ENCODE results near the gene CINP.
"Not testable (repeated sequence)": the region's sequence is repeated elsewhere in the genome, so short reads cannot be mapped to it uniquely, and the experiment has no call there.

The CINP gene

GRCh38 chr14:102352213-102352612, 10.5 kb downstream of the CINP start:
- no peak for DNase-seq

- DNase-seq = not testable (repeated sequence)
Observed at GRCh38 chr14:102351593-102351992, 11.1 kb downstream of the CINP start.

GRCh38 chr14:102351023-102351422, 11.7 kb downstream of the CINP start:
- no peak for DNase-seq

- DNase-seq = no peak
Observed at GRCh38 chr14:102348376-102348775, 14.3 kb downstream of the CINP start.

DNA sequence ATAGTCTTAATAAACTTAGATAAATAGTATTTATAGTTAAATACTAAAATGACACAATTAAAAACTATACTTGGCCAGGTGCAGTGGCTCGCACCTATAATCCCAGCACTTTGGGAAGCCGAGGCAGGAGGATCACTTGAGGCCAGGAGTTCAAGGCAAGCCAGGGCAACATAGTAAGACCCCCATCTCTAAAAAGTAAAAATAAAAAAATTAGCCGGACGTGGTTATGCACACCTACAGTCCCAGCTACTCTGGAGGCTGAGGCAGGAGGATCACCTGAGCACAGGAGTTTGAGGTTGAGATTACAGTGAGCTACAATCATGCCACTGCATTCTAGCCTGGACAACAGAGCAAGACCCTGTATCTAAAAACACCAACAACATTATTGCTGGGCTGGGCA, 16.0 kb downstream of the CINP start:
- DNase-seq = no peak

- no peak for DNase-seq
Observed at GRCh38 chr14:102345232-102345631, 17.5 kb downstream of the CINP start.

GRCh38 chr14:102344485-102344884, 18.2 kb downstream of the CINP start:
- DNase-seq = no peak

- no peak for DNase-seq
Observed at GRCh38 chr14:102344084-102344483, 18.6 kb downstream of the CINP start.

DNA sequence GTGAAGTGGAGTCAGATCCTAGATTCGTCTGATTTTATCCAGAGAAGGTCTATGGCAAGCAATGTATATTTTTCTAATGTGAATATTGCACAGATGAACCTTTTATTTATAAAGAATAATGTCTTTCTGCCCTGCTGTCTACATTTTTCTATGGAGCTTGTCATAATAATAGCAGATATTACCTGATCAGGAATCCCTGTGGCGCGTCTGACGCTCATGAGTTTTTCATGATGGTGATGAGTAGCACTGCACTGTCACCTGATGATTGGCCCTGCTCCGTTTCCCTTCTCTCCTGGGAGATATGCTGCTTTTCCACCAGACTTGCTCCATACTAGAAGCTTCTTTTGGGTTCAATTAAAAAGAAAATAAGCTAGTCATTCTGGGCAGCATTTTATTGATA, 20.5 kb downstream of the CINP start:
- no peak for DNase-seq

DNA sequence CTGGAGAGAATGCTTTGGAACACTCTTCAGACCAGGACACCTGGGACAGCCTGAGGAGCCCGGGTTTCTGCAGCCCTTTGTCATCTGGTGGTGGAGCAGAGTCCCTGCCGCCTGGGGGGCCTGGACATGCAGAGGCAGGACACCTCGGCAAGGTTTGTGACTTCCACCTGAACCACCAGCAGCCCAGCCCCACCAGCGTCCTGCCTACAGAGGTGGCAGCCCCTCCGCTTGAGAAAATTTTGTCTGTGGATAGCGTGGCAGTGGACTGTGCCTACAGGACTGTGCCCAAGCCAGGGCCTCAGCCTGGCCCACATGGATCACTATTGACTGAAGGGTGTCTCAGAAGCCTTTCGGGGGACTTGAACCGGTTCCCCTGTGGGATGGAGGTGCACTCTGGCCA, 21.1 kb downstream of the CINP start:
- no peak for DNase-seq

- no peak for DNase-seq
Observed at GRCh38 chr14:102338724-102339123, 24.0 kb downstream of the CINP start.

- no peak for DNase-seq
Observed at GRCh38 chr14:102335163-102335562, 27.5 kb downstream of the CINP start.

DNA sequence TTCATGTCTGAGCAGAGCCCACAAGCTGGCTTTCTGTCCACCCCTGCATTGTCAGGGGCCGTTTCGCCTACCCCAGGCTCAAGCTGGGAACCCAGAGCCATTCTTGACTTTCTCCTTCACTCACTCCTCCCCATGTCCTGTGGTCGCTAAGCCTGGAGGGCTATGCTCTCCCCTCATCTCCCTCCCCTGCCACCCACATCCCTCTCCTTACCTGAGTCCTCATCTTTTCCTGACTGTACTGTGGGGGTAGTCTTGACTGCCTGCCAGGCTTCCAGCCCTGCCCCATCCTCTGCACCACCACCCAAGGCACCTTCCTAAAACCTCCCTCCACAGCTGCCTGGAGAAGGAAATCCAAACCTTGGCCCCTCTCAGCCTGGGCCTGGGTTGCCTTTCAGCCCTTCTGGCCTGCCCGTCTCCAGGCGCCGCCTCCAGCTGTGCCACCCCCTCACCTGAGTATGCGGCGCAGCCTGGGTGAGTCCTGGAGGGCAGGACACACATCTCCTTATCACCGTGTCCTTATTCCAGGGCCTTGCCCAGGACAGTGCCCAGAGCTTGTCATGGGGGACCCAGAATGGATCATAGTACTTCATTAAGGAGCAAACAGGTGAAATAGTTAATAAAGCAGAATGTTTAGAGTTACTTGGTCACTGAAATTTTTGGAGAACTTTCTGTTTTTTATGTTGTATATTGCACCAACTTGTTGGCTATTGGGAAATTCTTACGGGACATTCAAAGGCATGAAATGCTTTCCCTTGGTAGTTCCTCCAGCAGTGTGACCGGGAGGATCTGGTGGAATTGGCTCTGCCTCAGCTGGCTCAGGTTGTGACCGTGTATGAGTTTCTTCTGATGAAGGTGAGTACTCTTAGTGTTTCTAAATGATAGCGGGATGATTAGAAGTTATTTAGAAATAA, 28.6 kb downstream of the CINP start:
- DNase-seq = no peak

- no peak for DNase-seq
Observed at GRCh38 chr14:102333390-102333789, 29.3 kb downstream of the CINP start.

- DNase-seq = no peak
Observed at GRCh38 chr14:102330806-102331205, 31.9 kb downstream of the CINP start.

DNA sequence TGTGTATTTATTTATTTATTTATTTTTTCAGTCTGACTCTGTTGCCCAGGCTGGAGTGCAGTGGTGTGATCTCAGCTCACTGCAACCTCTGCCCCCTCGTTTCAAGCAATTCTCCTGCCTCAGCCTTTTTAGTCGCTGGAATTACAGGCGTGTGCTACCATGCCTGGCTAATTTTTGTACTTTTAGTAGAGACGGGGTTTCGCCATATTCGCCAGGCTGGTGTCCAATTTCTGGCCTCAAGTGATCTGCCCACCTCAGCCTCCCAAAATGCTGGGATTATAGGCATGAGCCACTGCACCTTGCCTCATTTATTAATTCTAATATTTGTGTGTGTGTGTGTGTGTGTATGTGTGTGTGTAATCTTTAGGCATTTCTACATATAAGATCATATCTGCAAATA, 33.3 kb downstream of the CINP start:
- not testable (repeated sequence) for DNase-seq

GRCh38 chr14:102326583-102326982, 36.1 kb downstream of the CINP start:
- DNase-seq = no peak

DNA sequence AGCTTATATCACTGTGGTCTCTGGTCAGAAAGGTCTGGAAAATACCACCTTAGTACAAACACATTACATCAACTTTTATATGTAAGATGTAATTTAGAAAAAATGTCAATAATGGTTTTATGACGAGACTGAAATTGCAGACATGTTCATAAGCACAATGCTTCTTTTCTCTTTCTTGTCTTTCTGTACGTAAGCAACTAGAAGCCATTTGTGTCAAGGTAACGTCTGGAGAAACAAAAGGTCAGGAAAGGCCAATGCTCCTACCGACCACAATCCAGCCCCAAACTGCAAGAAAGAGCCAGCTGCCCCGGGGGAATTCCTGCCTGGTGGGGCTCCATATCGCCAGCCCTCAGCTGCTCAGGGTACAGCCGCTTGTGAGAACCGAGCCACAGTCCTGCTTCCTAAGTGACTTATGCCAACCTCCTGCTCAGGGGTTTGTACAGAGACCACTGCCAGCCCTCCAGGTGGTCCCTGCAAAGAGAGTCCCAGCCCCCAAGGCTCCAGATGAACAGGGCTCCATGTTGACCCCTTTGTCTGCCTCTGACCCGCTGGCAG, 36.8 kb downstream of the CINP start:
- no peak for DNase-seq

DNA sequence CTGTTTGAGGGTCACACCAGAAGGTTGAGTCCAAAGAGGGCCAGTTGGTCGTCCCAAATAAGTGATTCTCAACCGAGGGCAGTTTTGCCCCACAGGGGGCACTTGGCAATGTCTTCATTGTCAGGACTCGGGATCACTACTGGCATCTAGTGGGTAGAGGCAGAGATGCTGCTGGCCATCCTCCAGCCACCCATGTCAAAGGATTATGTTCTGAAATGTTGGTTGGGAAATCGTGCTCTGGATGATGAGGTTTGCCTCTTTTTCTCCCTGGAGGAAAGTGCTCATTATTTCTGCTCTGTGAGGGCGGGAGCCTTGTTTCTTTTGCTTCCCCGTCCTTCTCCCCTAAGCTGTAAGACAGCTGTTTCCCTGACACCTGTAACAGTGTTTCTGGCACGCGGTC, 39.6 kb downstream of the CINP start:
- DNase-seq = peak; percentile 42

- no peak for DNase-seq
Observed at GRCh38 chr14:102321456-102322422, 41.0 kb downstream of the CINP start.

- DNase-seq = no peak
Observed at GRCh38 chr14:102320671-102321455, 41.8 kb downstream of the CINP start.

DNA sequence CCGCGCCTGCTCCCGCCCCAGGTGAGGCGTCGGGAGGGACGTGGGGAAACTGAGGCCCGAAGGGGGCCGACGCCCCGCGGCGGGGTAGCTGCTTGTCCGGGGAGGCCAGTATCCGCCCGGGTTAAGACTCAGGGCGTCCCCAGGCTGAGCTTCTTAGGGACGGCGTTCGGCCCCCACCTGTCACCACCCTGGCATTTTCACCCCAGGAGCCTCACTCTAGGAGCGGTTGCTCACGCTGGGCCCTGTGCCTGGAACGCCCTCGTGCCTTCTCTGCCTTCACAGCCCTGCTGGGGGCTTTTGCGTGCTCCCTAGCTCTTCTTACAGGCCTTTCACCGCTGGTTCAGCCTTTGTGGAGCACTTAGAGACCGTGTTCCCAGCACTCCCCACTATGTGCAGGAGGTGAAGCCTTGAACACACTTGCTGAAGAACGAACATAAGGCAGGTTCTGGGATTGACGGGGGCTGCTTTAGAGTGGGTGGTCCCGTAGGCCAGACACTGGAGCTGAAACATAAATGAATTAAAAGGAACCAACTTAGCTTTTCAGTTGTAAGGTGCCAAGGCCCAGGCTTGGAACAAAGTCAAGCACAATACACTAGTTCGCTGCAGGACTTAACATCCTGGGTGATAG, 42.5 kb downstream of the CINP start:
- DNase-seq = peak; percentile 49
